Measurements from ENCODE around the gene MIEN1.

GRCh38 chr17:39719563-39720355 is 10.6 kb downstream of the MIEN1 start:
- TF ChIP-seq CTCF (IDR thresholded peaks at IDR 0.05) (no peak), POLR2AphosphoS5 (IDR thresholded peaks at IDR 0.05) (no peak), POLR2A (IDR thresholded peaks at IDR 0.05) (no peak)

All from stomach (tissue), 4 donors.